Measurements from ENCODE around the gene SMAD7. TPM values are rescaled to one million over a fixed set of nuclear protein-coding genes. Genes with fewer than 3 reads are reported as not detected.

SMAD7 gene
- total RNA-seq, 1 experiment from 2014 or later: 5.8 TPM

- POLR2A ChIA-PET (ENCODE audit: unreplicated experiment): no interaction called here
- no peak for DNase-seq
- TF ChIP-seq EZH2 (IDR thresholded peaks at IDR 0.05; ENCODE audit: low read depth) (no peak), CTCF (conservative IDR thresholded peaks at IDR 0.05) (no peak)
- Histone ChIP-seq H3K9me2 (ENCODE audit: insufficient read depth) (no peaks in the 10 kb centered on the region), H3K79me2 (ENCODE audit: low read depth) (peaks cover 100% of the 10 kb centered on the region), H3K36me3 (ENCODE audit: low read depth) (no peaks in the 10 kb centered on the region), H3K4me2 (no peak overlapping the region), H3K9me3 (ENCODE audit: insufficient read depth, low read depth) (no peaks in the 10 kb centered on the region), H4K20me1 (ENCODE audit: insufficient read depth) (peaks cover 27% of the 10 kb centered on the region), H3K4me1 (replicated peaks; ENCODE audit: insufficient read depth) (peaks cover 22% of the 10 kb centered on the region), H3K4me3 (no peak overlapping the region), H3F3A (ENCODE audit: insufficient read depth, low read depth) (peaks cover 4% of the 10 kb centered on the region; the same call in 1 of the 2 replicates), H2AFZ (no peak overlapping the region), H3K27me3 (ENCODE audit: insufficient read depth, low read depth) (no peaks in the 10 kb centered on the region), H3K27ac (no peak overlapping the region)
- intact Hi-C loops (cut with micrococcal nuclease; ENCODE audit: unreplicated experiment): no loop called here
- CTCF ChIA-PET: no interaction called here
- BruUV-seq (replicated peaks): no TSS peak
Measured at GRCh38 chr18:48931680-48932461, 18.9 kb downstream of the SMAD7 start.

DNA sequence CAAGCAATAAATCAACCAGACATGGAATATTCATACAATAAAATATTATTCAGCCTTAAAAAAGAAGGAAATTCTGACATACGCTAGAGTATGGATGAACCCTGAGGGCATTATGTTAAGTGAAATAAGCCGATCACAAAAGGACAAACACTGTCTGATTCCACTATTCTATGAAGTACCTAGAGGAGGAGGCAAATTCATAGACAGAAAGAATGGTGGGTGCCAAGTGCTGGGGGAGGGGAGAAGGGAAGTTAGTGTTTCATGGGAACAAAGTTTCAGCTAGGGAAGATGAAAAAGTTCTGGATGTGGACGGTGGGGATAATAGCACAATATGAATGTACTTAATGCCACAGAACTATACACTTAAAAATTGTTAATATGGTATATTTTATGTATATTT lies 19.8 kb downstream of the SMAD7 start:
- Histone ChIP-seq H3K36me3 (ENCODE audit: low read depth) (no peaks in the 10 kb centered on the region), H3K9me3 (ENCODE audit: insufficient read depth, low read depth) (no peaks in the 10 kb centered on the region), H3K79me2 (ENCODE audit: low read depth) (peaks cover 100% of the 10 kb centered on the region), H3F3A (ENCODE audit: insufficient read depth, low read depth) (no peaks in the 10 kb centered on the region), H3K4me3 (no peak overlapping the region), H3K4me2 (no peak overlapping the region), H3K9me2 (ENCODE audit: insufficient read depth) (no peaks in the 10 kb centered on the region), H3K27ac (no peak overlapping the region), H3K4me1 (replicated peaks; ENCODE audit: insufficient read depth) (peaks cover 14% of the 10 kb centered on the region), H2AFZ (no peak overlapping the region), H3K27me3 (ENCODE audit: insufficient read depth, low read depth) (no peaks in the 10 kb centered on the region), H4K20me1 (ENCODE audit: insufficient read depth) (peaks cover 26% of the 10 kb centered on the region)
- CTCF ChIA-PET: interaction anchor here (0.6 kb wide), 1 partner anchor 1312 kb away, joined by 3 read pairs; no protein-coding TSS in a partner anchor
- DNase-seq: no peak
- POLR2A ChIA-PET (ENCODE audit: unreplicated experiment): no interaction called here
- TF ChIP-seq CTCF (conservative IDR thresholded peaks at IDR 0.05): no peak
- TF ChIP-seq EZH2 (IDR thresholded peaks at IDR 0.05; ENCODE audit: low read depth): no peak
- no TSS peak for BruUV-seq (replicated peaks)
- intact Hi-C loops (cut with micrococcal nuclease; ENCODE audit: unreplicated experiment): no loop called here

GRCh38 chr18:48929941-48930713 lies 20.6 kb downstream of the SMAD7 start:
- no peak overlapping the region for H2AFZ ChIP-seq
- H4K20me1 ChIP-seq (ENCODE audit: insufficient read depth): peaks cover 31% of the 10 kb centered on the region
- H3K27ac ChIP-seq: no peak overlapping the region
- CTCF ChIA-PET: no interaction called here
- H3K4me2 ChIP-seq: no peak overlapping the region
- H3K4me1 ChIP-seq (replicated peaks; ENCODE audit: insufficient read depth): peaks cover 9% of the 10 kb centered on the region
- no peaks in the 10 kb centered on the region for H3K27me3 ChIP-seq (ENCODE audit: insufficient read depth, low read depth)
- no peaks in the 10 kb centered on the region for H3K36me3 ChIP-seq (ENCODE audit: low read depth)
- no peak for TF ChIP-seq CTCF (conservative IDR thresholded peaks at IDR 0.05)
- TF ChIP-seq EZH2 (IDR thresholded peaks at IDR 0.05; ENCODE audit: low read depth): no peak
- H3K9me2 ChIP-seq (ENCODE audit: insufficient read depth): no peaks in the 10 kb centered on the region
- H3K4me3 ChIP-seq: no peak overlapping the region
- no TSS peak for BruUV-seq (replicated peaks)
- H3F3A ChIP-seq (ENCODE audit: insufficient read depth, low read depth): no peaks in the 10 kb centered on the region; the same call in 1 of the 2 replicates
- no peak for DNase-seq
- POLR2A ChIA-PET (ENCODE audit: unreplicated experiment): no interaction called here
- intact Hi-C loops (cut with micrococcal nuclease; ENCODE audit: unreplicated experiment): no loop called here
- H3K9me3 ChIP-seq (ENCODE audit: insufficient read depth, low read depth): no peaks in the 10 kb centered on the region
- peaks cover 98% of the 10 kb centered on the region for H3K79me2 ChIP-seq (ENCODE audit: low read depth)
